ENCODE data around the gene LAMTOR5. TPM values are rescaled to one million over a fixed set of nuclear protein-coding genes. Genes with fewer than 3 reads are reported as not detected.
"Not testable (repeated sequence)": the region's sequence is repeated elsewhere in the genome, so short reads cannot be mapped to it uniquely, and the experiment has no call there.

Gene LAMTOR5
- 10 to 100 TPM; 87.4 to 91.5 TPM for total RNA-seq
- long read RNA-seq, donor 1, transcript LAMTOR5-206 (4 exons, 634 nt) = major isoform, 9 of 11 reads
- long read RNA-seq, donor 1, partial matches to known transcripts = 0 of 11 reads
- long read RNA-seq, donor 1, other reads (novel, unspliced or antisense) = 1 of 11 reads
- long read RNA-seq, donor 2, transcript LAMTOR5-206 (4 exons, 634 nt) = major isoform, 9 of 14 reads
- long read RNA-seq, donor 2, partial matches to known transcripts = 0 of 14 reads
- long read RNA-seq, donor 2, other reads (novel, unspliced or antisense) = 1 of 14 reads

GRCh38 chr1:110407260-110408210 lies at the start of gene LAMTOR5:
Gene LAMTOR5 (minus strand): TSS chr1:110407694. CDS start chr1:110407620, 74 bp downstream.
- peak; percentile 98 for DNase-seq (ENCODE audit: low spot score)
- intact Hi-C loops (cut with DNase I) = loop anchor here in 1 of 2 donors (1.0 kb wide), 1 partner anchor 177 kb away; no protein-coding TSS in a partner anchor

GRCh38 chr1:110457206-110457605 lies 49.7 kb upstream of the LAMTOR5 start:
- DNase-seq (ENCODE audit: low spot score) = peak; percentile 60
- intact Hi-C loops (cut with DNase I) = loop anchor here (5.0 to 10.0 kb wide), 3 partner anchors 142 to 515 kb away; no protein-coding TSS in a partner anchor

GRCh38 chr1:110455151-110455550 lies 47.7 kb upstream of the LAMTOR5 start:
- DNase-seq (ENCODE audit: low spot score) = peak; percentile 38

GRCh38 chr1:110454328-110454727 lies 46.8 kb upstream of the LAMTOR5 start:
- peak; percentile 22 for DNase-seq (ENCODE audit: low spot score)
- intact Hi-C loops (cut with DNase I) = loop anchor here (10.0 kb wide), 1 partner anchor 140 kb away; no protein-coding TSS in a partner anchor

More at GRCh38 chr1:110455151-110455550, 47.7 kb upstream of the LAMTOR5 start:
- intact Hi-C loops (cut with DNase I) = loop anchor here (5.0 to 10.0 kb wide), 3 partner anchors 140 to 513 kb away; no protein-coding TSS in a partner anchor

- peak; percentile 47 for DNase-seq (ENCODE audit: low spot score)
- intact Hi-C loops (cut with DNase I) = loop anchor here (10.0 kb wide), 1 partner anchor 139 kb away; no protein-coding TSS in a partner anchor
These were observed 46.3 kb upstream of the LAMTOR5 start for GRCh38 chr1:110453829-110454228.

- no peak for DNase-seq (ENCODE audit: low spot score)
- intact Hi-C loops (cut with DNase I) = loop anchor here (10.0 kb wide), 1 partner anchor 138 kb away; no protein-coding TSS in a partner anchor
These were observed 44.8 kb upstream of the LAMTOR5 start for GRCh38 chr1:110452330-110452729.

GRCh38 chr1:110450929-110451328 lies 43.4 kb upstream of the LAMTOR5 start, which contains the start of gene PROK1:
Gene PROK1 (plus strand): TSS chr1:110451149. CDS start chr1:110451217, 68 bp downstream.
- DNase-seq (ENCODE audit: low spot score) = peak; percentile 24
- intact Hi-C loops (cut with DNase I) = loop anchor here (10.0 kb wide), 1 partner anchor 136 kb away; no protein-coding TSS in a partner anchor

GRCh38 chr1:110449661-110450651 lies 42.5 kb upstream of the LAMTOR5 start:
- peak; percentile 25 for DNase-seq (ENCODE audit: low spot score)
- intact Hi-C loops (cut with DNase I) = loop anchor here (10.0 kb wide), 1 partner anchor 135 kb away; no protein-coding TSS in a partner anchor

- no peak for DNase-seq (ENCODE audit: low spot score)
- intact Hi-C loops (cut with DNase I) = no loop called here
These were observed 37.1 kb upstream of the LAMTOR5 start for GRCh38 chr1:110444561-110444960.

- intact Hi-C loops (cut with DNase I) = no loop called here
These were observed 36.0 kb upstream of the LAMTOR5 start for GRCh38 chr1:110443451-110443850.

GRCh38 chr1:110441888-110442287 lies 34.4 kb upstream of the LAMTOR5 start:
- intact Hi-C loops (cut with DNase I) = no loop called here
- no peak for DNase-seq (ENCODE audit: low spot score)

More at GRCh38 chr1:110443451-110443850, 36.0 kb upstream of the LAMTOR5 start:
- DNase-seq (ENCODE audit: low spot score) = peak; percentile 45

GRCh38 chr1:110440877-110441276 lies 33.4 kb upstream of the LAMTOR5 start:
- intact Hi-C loops (cut with DNase I) = no loop called here

GRCh38 chr1:110439873-110440272 lies 32.4 kb upstream of the LAMTOR5 start:
- intact Hi-C loops (cut with DNase I); DNase-seq (ENCODE audit: low spot score): not testable (repeated sequence)

More at GRCh38 chr1:110440877-110441276, 33.4 kb upstream of the LAMTOR5 start:
- peak; percentile 76 for DNase-seq (ENCODE audit: low spot score)

- intact Hi-C loops (cut with DNase I) = no loop called here
These were observed 31.4 kb upstream of the LAMTOR5 start for GRCh38 chr1:110438893-110439292.

GRCh38 chr1:110437645-110438299 lies 30.3 kb upstream of the LAMTOR5 start:
- DNase-seq (ENCODE audit: low spot score); intact Hi-C loops (cut with DNase I): not testable (repeated sequence)

More at GRCh38 chr1:110438893-110439292, 31.4 kb upstream of the LAMTOR5 start:
- DNase-seq (ENCODE audit: low spot score) = no peak

- intact Hi-C loops (cut with DNase I) = no loop called here
These were observed 29.1 kb upstream of the LAMTOR5 start for GRCh38 chr1:110436635-110437034.

GRCh38 chr1:110434946-110435345 lies 27.5 kb upstream of the LAMTOR5 start:
- no peak for DNase-seq (ENCODE audit: low spot score)
- intact Hi-C loops (cut with DNase I) = no loop called here

More at GRCh38 chr1:110436635-110437034, 29.1 kb upstream of the LAMTOR5 start:
- no peak for DNase-seq (ENCODE audit: low spot score)
